WTC11 (cell line): ENCODE measurements around the gene GGACT. TPM values are rescaled to one million over a fixed set of nuclear protein-coding genes. Genes with fewer than 3 reads are reported as not detected.
"Not testable (repeated sequence)": the region's sequence is repeated elsewhere in the genome, so short reads cannot be mapped to it uniquely, and the experiment has no call there.

Source experiments
- ATAC-seq: fragments of 200-7000 bp; cut with Tn5 transposase; 2 replicates; pipeline ENCODE4 v1.10.0; 2021; ENCODE audit warnings: mild to moderate bottlenecking, moderate library complexity
- CTCF ChIA-PET: fragments of 300-600 bp; sonication (Branson Sonifier 250); formaldehyde crosslinking; loops from one replicate; lab custom pipeline; 2021; ENCODE audit warnings: antibody characterized with exemption; lab: Charles Lee
- POLR2A ChIA-PET: fragments of 350-600 bp; sonication (Branson Sonifier 250); formaldehyde crosslinking; loops from one replicate; lab custom pipeline; 2021; ENCODE audit warnings: antibody characterized with exemption; lab: Charles Lee
- DNase-seq: peaks from one replicate; pipeline ENCODE4 v3.0.0; 2021; ENCODE audit warnings: low spot score
- H3K27ac Mint-ChIP-seq: 2 replicates; pipeline ENCODE4 v1.8.0; 2021; ENCODE audit warnings: mixed read lengths
- H3K27me3 Mint-ChIP-seq: 2 replicates; pipeline ENCODE4 v1.8.0; 2021; ENCODE audit warnings: low read depth, mild to moderate bottlenecking, moderate library complexity, mixed read lengths
- H3K36me3 Mint-ChIP-seq: 2 replicates; pipeline ENCODE4 v1.8.0; 2021; ENCODE audit warnings: mixed read lengths
- H3K4me1 Mint-ChIP-seq: 2 replicates; pipeline ENCODE4 v1.8.0; 2022; ENCODE audit warnings: mixed read lengths
- H3K4me3 Mint-ChIP-seq: 2 replicates; pipeline ENCODE4 v1.8.0; 2021; ENCODE audit warnings: mild to moderate bottlenecking, moderate library complexity, mixed read lengths
- H3K9me3 Mint-ChIP-seq: 2 replicates; pipeline ENCODE4 v1.8.0; 2021; ENCODE audit warnings: mixed read lengths
- CBFB ChIP-seq: sonication (generic); formaldehyde crosslinking; IDR thresholded peaks from 2 replicates; pipeline ENCODE4 v1.8.1; 2022; ENCODE audit warnings: mild to moderate bottlenecking, low read depth, missing genetic modification reagents
- CREM ChIP-seq: sonication (generic); formaldehyde crosslinking; IDR thresholded peaks from 2 replicates; pipeline ENCODE4 v1.8.1; 2022; ENCODE audit warnings: mild to moderate bottlenecking, missing genetic modification reagents, moderate library complexity
- ESRRA ChIP-seq: sonication (generic); formaldehyde crosslinking; IDR thresholded peaks from 2 replicates; pipeline ENCODE4 v1.8.1; 2022; ENCODE audit warnings: mild to moderate bottlenecking, missing genetic modification reagents, borderline replicate concordance
- GTF2I ChIP-seq: fragments of 250-450 bp; sonication (Bioruptor Pico); conservative IDR thresholded peaks from 2 replicates; pipeline ENCODE4 v1.4.0; 2021; ENCODE audit warnings: mild to moderate bottlenecking
- IRF2 ChIP-seq: sonication (generic); formaldehyde crosslinking; IDR thresholded peaks from 2 replicates; pipeline ENCODE4 v1.8.0; 2022; ENCODE audit warnings: low read depth, missing genetic modification reagents, borderline replicate concordance
- JUN ChIP-seq: sonication (generic); formaldehyde crosslinking; IDR thresholded peaks from 2 replicates; pipeline ENCODE4 v1.8.0; 2023; ENCODE audit warnings: mild to moderate bottlenecking, missing genetic modification reagents
- KAT7 ChIP-seq: sonication (generic); formaldehyde crosslinking; IDR thresholded peaks from 2 replicates; pipeline ENCODE4 v1.8.1; 2023; ENCODE audit warnings: missing genetic modification reagents, mild to moderate bottlenecking, borderline replicate concordance
- MYBL2 ChIP-seq: sonication (generic); formaldehyde crosslinking; IDR thresholded peaks from 2 replicates; pipeline ENCODE4 v1.8.1; 2023; ENCODE audit warnings: mild to moderate bottlenecking, moderate library complexity, missing genetic modification reagents
- NFYB ChIP-seq: sonication (generic); formaldehyde crosslinking; conservative IDR thresholded peaks from 2 replicates; pipeline ENCODE4 v1.8.0; 2022; ENCODE audit warnings: low read depth, missing genetic modification reagents
- NR2C2 ChIP-seq: sonication (generic); formaldehyde crosslinking; IDR thresholded peaks from 2 replicates; pipeline ENCODE4 v1.8.0; 2022; ENCODE audit warnings: mild to moderate bottlenecking, missing genetic modification reagents
- OVOL2 ChIP-seq: fragments of 250-450 bp; sonication (Bioruptor Pico); IDR thresholded peaks from 2 replicates; pipeline ENCODE4 v1.9.0; 2021; ENCODE audit warnings: mild to moderate bottlenecking, borderline replicate concordance
- RELA ChIP-seq: sonication (generic); formaldehyde crosslinking; IDR thresholded peaks from 2 replicates; pipeline ENCODE4 v1.8.1; 2022; ENCODE audit warnings: missing genetic modification reagents, mild to moderate bottlenecking, borderline replicate concordance
- TCF7 ChIP-seq: sonication (generic); formaldehyde crosslinking; IDR thresholded peaks from 2 replicates; pipeline ENCODE4 v1.8.0; 2022; ENCODE audit warnings: mild to moderate bottlenecking, low read depth, missing genetic modification reagents, moderate library complexity
- TP53 ChIP-seq: sonication (generic); formaldehyde crosslinking; IDR thresholded peaks from 2 replicates; pipeline ENCODE4 v1.8.1; 2023; ENCODE audit warnings: mild to moderate bottlenecking, missing genetic modification reagents
- ZNF263 ChIP-seq: sonication (generic); formaldehyde crosslinking; IDR thresholded peaks from 2 replicates; pipeline ENCODE4 v1.8.1; 2022; ENCODE audit warnings: low read depth, mild to moderate bottlenecking, moderate library complexity, missing genetic modification reagents
- ZNF317 ChIP-seq: sonication (generic); formaldehyde crosslinking; IDR thresholded peaks from 2 replicates; pipeline ENCODE4 v1.8.1; 2023; ENCODE audit warnings: low read depth, mild to moderate bottlenecking, moderate library complexity, missing genetic modification reagents, borderline replicate concordance
- ZNF671 ChIP-seq: fragments of 250-450 bp; sonication (Bioruptor Pico); IDR thresholded peaks from 2 replicates; pipeline ENCODE4 v1.8.0; 2021; ENCODE audit warnings: mild to moderate bottlenecking
- total RNA-seq: library from RNA; stranded (reverse); gene quantifications from 3 replicates; pipeline ENCODE4 v1.2.3, GENCODE V29; 2021
- TF ChIP-seq, protein P1 (sequence below): fragments of 250-450 bp; sonication (Bioruptor Pico); conservative IDR thresholded peaks from 2 replicates; pipeline ENCODE4 v1.9.0; 2021; ENCODE audit warnings: mild to moderate bottlenecking
- TF ChIP-seq, protein P2 (sequence below): fragments of 200-600 bp; IDR thresholded peaks from 2 replicates; pipeline ENCODE4 v1.8.0; 2022; ENCODE audit warnings: antibody characterized with exemption
- TF ChIP-seq, protein P3 (sequence below): sonication (generic); formaldehyde crosslinking; IDR thresholded peaks from 2 replicates; pipeline ENCODE4 v1.8.1; 2022; ENCODE audit warnings: mild to moderate bottlenecking, missing genetic modification reagents, moderate library complexity, borderline replicate concordance
- TF ChIP-seq, protein P4 (sequence below): sonication (generic); formaldehyde crosslinking; IDR thresholded peaks from 2 replicates; pipeline ENCODE4 v1.8.0; 2022; ENCODE audit warnings: mild to moderate bottlenecking, missing genetic modification reagents
- TF ChIP-seq, protein P5 (sequence below): sonication (generic); formaldehyde crosslinking; IDR thresholded peaks from 2 replicates; pipeline ENCODE4 v1.8.1; 2023; ENCODE audit warnings: mild to moderate bottlenecking, missing genetic modification reagents, moderate library complexity
- TF ChIP-seq, protein P6 (sequence below): sonication (generic); formaldehyde crosslinking; IDR thresholded peaks from 2 replicates; pipeline ENCODE4 v1.8.1; 2022; ENCODE audit warnings: low read depth, mild to moderate bottlenecking, moderate library complexity, missing genetic modification reagents, borderline replicate concordance
- TF ChIP-seq, protein P7 (sequence below): sonication (generic); formaldehyde crosslinking; IDR thresholded peaks from 2 replicates; pipeline ENCODE4 v1.8.1; 2023; ENCODE audit warnings: mild to moderate bottlenecking, missing genetic modification reagents

The GGACT gene
- total RNA-seq, 1 experiment from 2014 or later, result 2.4 TPM

DNA sequence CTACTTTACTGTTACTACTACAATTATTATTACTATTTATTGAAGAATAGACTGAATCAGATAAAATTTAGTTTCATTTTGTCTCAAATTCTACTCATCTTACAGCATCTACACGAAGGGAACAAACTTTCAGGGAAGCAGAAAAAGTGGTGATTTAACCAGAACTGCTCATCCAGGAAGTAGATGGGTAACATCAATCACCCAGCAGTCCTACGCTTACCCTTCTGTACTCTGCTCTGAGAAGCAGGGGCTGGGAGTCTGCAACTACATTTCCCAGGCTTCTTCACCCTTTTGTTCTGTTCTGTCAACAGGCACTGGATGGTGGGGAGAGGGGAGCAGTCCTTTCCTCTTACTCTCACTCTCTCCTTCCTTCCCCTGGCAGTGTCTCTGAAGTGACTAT, 31.4 kb upstream of the GGACT start (continued):
- TF ChIP-seq, protein P1, sequence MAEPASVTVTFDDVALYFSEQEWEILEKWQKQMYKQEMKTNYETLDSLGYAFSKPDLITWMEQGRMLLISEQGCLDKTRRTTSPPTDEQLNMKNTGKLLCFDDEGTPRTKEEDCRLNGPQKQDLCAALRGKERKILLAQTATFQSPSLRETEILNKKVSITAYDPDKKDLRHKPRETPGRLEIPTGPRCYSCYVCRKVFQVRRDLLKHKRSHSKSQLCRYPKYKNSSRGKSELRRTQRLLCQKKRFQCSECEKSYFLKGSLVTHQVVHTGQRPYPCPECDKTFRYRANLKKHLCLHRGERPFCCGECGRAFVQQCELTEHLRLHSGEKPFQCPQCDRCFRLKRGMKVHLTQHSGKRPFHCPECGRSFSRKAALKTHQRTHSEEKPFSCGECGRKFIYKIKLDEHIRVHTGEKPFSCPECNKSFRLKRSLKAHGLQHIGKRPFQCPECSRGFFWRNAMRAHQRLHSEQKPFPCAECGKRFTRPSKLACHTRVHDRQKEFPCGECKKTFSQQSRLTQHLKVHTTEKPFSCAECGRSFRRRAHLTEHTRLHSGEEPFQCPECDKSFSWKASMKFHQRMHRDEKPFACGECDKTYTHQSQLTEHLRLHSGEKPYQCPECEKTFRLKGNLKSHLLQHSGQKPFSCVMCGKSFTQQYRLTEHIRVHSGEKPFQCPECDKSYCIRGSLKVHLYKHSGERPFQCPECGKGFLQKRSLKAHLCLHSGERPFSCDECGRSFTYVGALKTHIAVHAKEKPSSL (CRISPR knock-in tag), result no peak
- TF ChIP-seq NFYB (CRISPR knock-in tag), result no peak
- no peak for TF ChIP-seq IRF2 (CRISPR knock-in tag)
- no peak for TF ChIP-seq ZNF263 (CRISPR knock-in tag)
- TF ChIP-seq ESRRA, result no peak
- no peak for TF ChIP-seq ZNF671 (CRISPR knock-in tag)

DNA sequence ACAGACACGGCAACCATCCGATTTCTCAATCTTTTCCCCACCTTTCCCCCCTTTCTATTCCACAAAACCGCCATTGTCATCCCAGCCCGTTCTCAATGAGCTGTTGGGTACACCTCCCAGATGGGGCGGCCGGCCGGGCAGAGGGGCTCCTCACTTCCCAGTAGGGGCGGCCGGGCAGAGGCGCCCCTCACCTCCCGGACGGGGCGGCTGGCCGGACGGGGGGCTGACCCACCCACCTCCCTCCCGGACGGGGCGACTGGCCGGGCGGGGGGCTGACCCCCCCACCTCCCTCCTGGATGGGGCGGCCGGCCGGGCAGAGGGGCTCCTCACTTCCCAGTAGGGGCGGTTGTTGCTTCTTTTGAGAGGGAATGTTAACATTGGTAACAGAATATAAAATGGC, 30.3 kb upstream of the GGACT start:
- ATAC-seq, H3K4me1 Mint-ChIP-seq, H3K4me3 Mint-ChIP-seq, DNase-seq, H3K27ac Mint-ChIP-seq, H3K27me3 Mint-ChIP-seq, CTCF ChIA-PET, POLR2A ChIA-PET: not testable (repeated sequence)
- H3K36me3 Mint-ChIP-seq, result peaks cover 63% of the 10 kb centered on the region
- peaks cover 53% of the 10 kb centered on the region for H3K9me3 Mint-ChIP-seq

DNA sequence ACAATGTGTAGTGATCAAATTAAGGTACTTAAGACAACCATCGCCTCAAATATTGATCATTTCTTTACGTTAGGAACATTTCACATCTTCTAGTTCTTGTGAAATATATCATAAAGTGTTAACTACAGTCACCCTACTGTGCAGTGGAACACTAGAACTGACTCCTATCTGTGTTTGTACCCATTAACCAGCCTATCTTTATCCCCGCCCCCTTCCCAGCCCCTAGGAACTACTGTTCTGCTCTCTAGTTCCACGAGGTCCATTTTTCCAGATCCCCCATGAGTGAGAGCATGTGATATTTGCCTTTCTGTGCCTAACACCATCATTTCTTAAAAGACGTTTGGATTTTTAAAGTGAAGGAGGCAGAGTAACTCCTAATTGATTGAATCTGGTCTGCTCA, 24.4 kb upstream of the GGACT start:
- ChIA-PET POLR2A (no interaction called here), CTCF (no interaction called here)
- DNase-seq (no peak), ATAC-seq (no peak)
- peaks cover 23% of the 10 kb centered on the region for H3K9me3 Mint-ChIP-seq
- H3K36me3 Mint-ChIP-seq, result peaks cover 21% of the 10 kb centered on the region
- no peak overlapping the region for H3K27ac Mint-ChIP-seq
- no peaks in the 10 kb centered on the region for H3K4me1 Mint-ChIP-seq
- H3K4me3 Mint-ChIP-seq, result no peak overlapping the region
- peaks cover 6% of the 10 kb centered on the region for H3K27me3 Mint-ChIP-seq
- TF ChIP-seq, protein P2, sequence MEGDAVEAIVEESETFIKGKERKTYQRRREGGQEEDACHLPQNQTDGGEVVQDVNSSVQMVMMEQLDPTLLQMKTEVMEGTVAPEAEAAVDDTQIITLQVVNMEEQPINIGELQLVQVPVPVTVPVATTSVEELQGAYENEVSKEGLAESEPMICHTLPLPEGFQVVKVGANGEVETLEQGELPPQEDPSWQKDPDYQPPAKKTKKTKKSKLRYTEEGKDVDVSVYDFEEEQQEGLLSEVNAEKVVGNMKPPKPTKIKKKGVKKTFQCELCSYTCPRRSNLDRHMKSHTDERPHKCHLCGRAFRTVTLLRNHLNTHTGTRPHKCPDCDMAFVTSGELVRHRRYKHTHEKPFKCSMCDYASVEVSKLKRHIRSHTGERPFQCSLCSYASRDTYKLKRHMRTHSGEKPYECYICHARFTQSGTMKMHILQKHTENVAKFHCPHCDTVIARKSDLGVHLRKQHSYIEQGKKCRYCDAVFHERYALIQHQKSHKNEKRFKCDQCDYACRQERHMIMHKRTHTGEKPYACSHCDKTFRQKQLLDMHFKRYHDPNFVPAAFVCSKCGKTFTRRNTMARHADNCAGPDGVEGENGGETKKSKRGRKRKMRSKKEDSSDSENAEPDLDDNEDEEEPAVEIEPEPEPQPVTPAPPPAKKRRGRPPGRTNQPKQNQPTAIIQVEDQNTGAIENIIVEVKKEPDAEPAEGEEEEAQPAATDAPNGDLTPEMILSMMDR, result no peak
- TF ChIP-seq CREM (CRISPR knock-in tag) (no peak), NR2C2 (no peak), TP53 (CRISPR knock-in tag) (no peak), RELA (CRISPR knock-in tag) (no peak), MYBL2 (CRISPR knock-in tag) (no peak), TCF7 (CRISPR knock-in tag) (no peak), GTF2I (CRISPR knock-in tag) (no peak), ZNF317 (CRISPR knock-in tag) (no peak), OVOL2 (CRISPR knock-in tag) (no peak), JUN (CRISPR knock-in tag) (no peak), KAT7 (CRISPR knock-in tag) (no peak), CBFB (CRISPR knock-in tag) (no peak)
- TF ChIP-seq, protein P3, sequence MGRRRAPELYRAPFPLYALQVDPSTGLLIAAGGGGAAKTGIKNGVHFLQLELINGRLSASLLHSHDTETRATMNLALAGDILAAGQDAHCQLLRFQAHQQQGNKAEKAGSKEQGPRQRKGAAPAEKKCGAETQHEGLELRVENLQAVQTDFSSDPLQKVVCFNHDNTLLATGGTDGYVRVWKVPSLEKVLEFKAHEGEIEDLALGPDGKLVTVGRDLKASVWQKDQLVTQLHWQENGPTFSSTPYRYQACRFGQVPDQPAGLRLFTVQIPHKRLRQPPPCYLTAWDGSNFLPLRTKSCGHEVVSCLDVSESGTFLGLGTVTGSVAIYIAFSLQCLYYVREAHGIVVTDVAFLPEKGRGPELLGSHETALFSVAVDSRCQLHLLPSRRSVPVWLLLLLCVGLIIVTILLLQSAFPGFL, result no peak
- TF ChIP-seq, protein P4, sequence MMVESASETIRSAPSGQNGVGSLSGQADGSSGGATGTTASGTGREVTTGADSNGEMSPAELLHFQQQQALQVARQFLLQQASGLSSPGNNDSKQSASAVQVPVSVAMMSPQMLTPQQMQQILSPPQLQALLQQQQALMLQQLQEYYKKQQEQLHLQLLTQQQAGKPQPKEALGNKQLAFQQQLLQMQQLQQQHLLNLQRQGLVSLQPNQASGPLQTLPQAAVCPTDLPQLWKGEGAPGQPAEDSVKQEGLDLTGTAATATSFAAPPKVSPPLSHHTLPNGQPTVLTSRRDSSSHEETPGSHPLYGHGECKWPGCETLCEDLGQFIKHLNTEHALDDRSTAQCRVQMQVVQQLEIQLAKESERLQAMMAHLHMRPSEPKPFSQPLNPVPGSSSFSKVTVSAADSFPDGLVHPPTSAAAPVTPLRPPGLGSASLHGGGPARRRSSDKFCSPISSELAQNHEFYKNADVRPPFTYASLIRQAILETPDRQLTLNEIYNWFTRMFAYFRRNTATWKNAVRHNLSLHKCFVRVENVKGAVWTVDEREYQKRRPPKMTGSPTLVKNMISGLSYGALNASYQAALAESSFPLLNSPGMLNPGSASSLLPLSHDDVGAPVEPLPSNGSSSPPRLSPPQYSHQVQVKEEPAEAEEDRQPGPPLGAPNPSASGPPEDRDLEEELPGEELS (CRISPR knock-in tag), result no peak
- TF ChIP-seq, protein P5, sequence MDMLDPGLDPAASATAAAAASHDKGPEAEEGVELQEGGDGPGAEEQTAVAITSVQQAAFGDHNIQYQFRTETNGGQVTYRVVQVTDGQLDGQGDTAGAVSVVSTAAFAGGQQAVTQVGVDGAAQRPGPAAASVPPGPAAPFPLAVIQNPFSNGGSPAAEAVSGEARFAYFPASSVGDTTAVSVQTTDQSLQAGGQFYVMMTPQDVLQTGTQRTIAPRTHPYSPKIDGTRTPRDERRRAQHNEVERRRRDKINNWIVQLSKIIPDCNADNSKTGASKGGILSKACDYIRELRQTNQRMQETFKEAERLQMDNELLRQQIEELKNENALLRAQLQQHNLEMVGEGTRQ (CRISPR knock-in tag), result no peak
- TF ChIP-seq, protein P6, sequence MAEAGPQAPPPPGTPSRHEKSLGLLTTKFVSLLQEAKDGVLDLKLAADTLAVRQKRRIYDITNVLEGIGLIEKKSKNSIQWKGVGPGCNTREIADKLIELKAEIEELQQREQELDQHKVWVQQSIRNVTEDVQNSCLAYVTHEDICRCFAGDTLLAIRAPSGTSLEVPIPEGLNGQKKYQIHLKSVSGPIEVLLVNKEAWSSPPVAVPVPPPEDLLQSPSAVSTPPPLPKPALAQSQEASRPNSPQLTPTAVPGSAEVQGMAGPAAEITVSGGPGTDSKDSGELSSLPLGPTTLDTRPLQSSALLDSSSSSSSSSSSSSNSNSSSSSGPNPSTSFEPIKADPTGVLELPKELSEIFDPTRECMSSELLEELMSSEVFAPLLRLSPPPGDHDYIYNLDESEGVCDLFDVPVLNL (CRISPR knock-in tag), result no peak
- TF ChIP-seq, protein P7, sequence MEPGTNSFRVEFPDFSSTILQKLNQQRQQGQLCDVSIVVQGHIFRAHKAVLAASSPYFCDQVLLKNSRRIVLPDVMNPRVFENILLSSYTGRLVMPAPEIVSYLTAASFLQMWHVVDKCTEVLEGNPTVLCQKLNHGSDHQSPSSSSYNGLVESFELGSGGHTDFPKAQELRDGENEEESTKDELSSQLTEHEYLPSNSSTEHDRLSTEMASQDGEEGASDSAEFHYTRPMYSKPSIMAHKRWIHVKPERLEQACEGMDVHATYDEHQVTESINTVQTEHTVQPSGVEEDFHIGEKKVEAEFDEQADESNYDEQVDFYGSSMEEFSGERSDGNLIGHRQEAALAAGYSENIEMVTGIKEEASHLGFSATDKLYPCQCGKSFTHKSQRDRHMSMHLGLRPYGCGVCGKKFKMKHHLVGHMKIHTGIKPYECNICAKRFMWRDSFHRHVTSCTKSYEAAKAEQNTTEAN (CRISPR knock-in tag), result no peak
